K562 (cell line): ENCODE results near the gene GPSM3. TPM values are rescaled to one million over a fixed set of nuclear protein-coding genes. Genes with fewer than 3 reads are reported as not detected.

ENCODE experiments used
- BCOR ChIP-seq: fragments of 450-650 bp; IDR thresholded peaks from 2 replicates; pipeline ENCODE4 v1.6.1; 2016
- C11orf30 ChIP-seq: fragments of 450-650 bp; IDR thresholded peaks from 2 replicates; pipeline ENCODE4 v1.6.1; 2016; ENCODE audit warnings: low read depth, mild to moderate bottlenecking
- MED1 ChIP-seq: sonication (generic); formaldehyde crosslinking; IDR thresholded peaks from 2 replicates; pipeline ENCODE4 v1.8.1; 2023; ENCODE audit warnings: missing genetic modification reagents, borderline replicate concordance
- NONO ChIP-seq, 2 experiments: fragments of 200-400 bp in 1 of 2; fragments of 450-650 bp in 1 of 2; formaldehyde crosslinking in 1 of 2; IDR thresholded peaks; 2 replicates each; pipeline ENCODE4 v1.6.1; 2017; ENCODE audit warnings: low read depth in 2 of 2, mild to moderate bottlenecking in 2 of 2, moderate library complexity in 2 of 2, low read length in 1 of 2
- NR2C1 ChIP-seq, 2 experiments: fragments of 450-650 bp; IDR thresholded peaks; 2 replicates each; pipeline ENCODE4 v1.6.1; 2017; ENCODE audit warnings: mild to moderate bottlenecking in 2 of 2, antibody characterized with exemption in 1 of 2, inconsistent platforms in 1 of 2, missing compliant biosample characterization in 1 of 2, missing genetic modification characterization in 1 of 2
- OTX1 ChIP-seq: fragments of 450-650 bp; formaldehyde crosslinking; IDR thresholded peaks from 2 replicates; pipeline ENCODE4 v1.4.0; 2022; ENCODE audit warnings: mild to moderate bottlenecking
- POLR3A ChIP-seq: IDR thresholded peaks from 2 replicates; pipeline ENCODE4 v1.6.1; 2011; ENCODE audit warnings: borderline replicate concordance, mild to moderate bottlenecking, moderate library complexity; ENCODE audit not compliant: insufficient read length, insufficient read depth; ENCODE audit errors: extremely low read depth
- PURB ChIP-seq: sonication (generic); formaldehyde crosslinking; IDR thresholded peaks from 2 replicates; pipeline ENCODE4 v1.9.0; 2021; ENCODE audit warnings: low read depth, mild to moderate bottlenecking, missing genetic modification reagents
- RHOXF2B ChIP-seq: fragments of 250-450 bp; sonication (Bioruptor Pico); conservative IDR thresholded peaks from 2 replicates; pipeline ENCODE4 v1.5.1; 2021
- SIX5 ChIP-seq, 2 experiments: IDR thresholded peaks; 2 replicates each; pipeline ENCODE4 v1.6.1; 2011; ENCODE audit warnings: low read length in 2 of 2, borderline replicate concordance in 1 of 2, low read depth in 1 of 2, mild to moderate bottlenecking in 1 of 2, moderate library complexity in 1 of 2; ENCODE audit not compliant: insufficient read depth in 1 of 2
- SMARCE1 ChIP-seq: fragments of 450-650 bp; IDR thresholded peaks from 2 replicates; pipeline ENCODE4 v1.7.1; 2016; ENCODE audit warnings: mild to moderate bottlenecking
- SRSF7 ChIP-seq: fragments of 200-400 bp; formaldehyde crosslinking; optimal IDR thresholded peaks from 2 replicates; pipeline ENCODE3; 2017; ENCODE audit warnings: mild to moderate bottlenecking, low read depth, low read length
- ZNF143 ChIP-seq: sonication (generic); formaldehyde crosslinking; IDR thresholded peaks from 2 replicates; pipeline ENCODE4 v1.9.0; 2022; ENCODE audit warnings: mild to moderate bottlenecking, missing genetic modification reagents
- ZNF263 ChIP-seq: sonication (generic); formaldehyde crosslinking; IDR thresholded peaks from 2 replicates; pipeline ENCODE4 v1.8.0; 2022; ENCODE audit warnings: mild to moderate bottlenecking, missing genetic modification reagents, borderline replicate concordance
- ZNF316 ChIP-seq: fragments of 450-650 bp; IDR thresholded peaks from 2 replicates; pipeline ENCODE4 v1.6.1; 2016
- polyA plus RNA-seq, 8 experiments: library from polyadenylated mRNA; depleted of rRNA in 4 of 8; stranded (reverse) in 5 of 8; unstranded in 3 of 8; fragments of >200 nt; fragmentation: Nextera tagmentation in 2 of 8; fragmentation: Illumina TruSeq in 1 of 8; extraction: Ambion mirVana in 2 of 8; extraction: Trizol in 1 of 8; gene quantifications; 2 replicates each; pipeline versions ENCODE4 v1.2.1 to v1.2.3, GENCODE V29; 2011 to 2014; ENCODE audit warnings: inconsistent platforms in 1 of 8, missing spikeins in 1 of 8
- total RNA-seq, 7 experiments: library from RNA; depleted of rRNA in 6 of 7; stranded (reverse); fragments of >200 nt in 6 of 7; fragmentation: Illumina TruSeq in 2 of 7; extraction: Trizol in 2 of 7; gene quantifications; 2 replicates each; pipeline versions ENCODE4 v1.2.1 to v1.2.3, GENCODE V29; 2011 to 2021; ENCODE audit warnings: low replicate concordance in 1 of 7
- TF ChIP-seq, protein P1 (sequence below), 3 experiments: fragments of 200-800 bp in 1 of 3; fragments of 250-450 bp in 1 of 3; fragments of 450-650 bp in 1 of 3; sonication (Bioruptor Pico) in 1 of 3; sonication (Bioruptor generic) in 1 of 3; formaldehyde crosslinking in 1 of 3; IDR thresholded peaks; 2 replicates each; pipeline versions ENCODE4 v1.6.1 to v1.8.0; 2016 to 2022; ENCODE audit warnings: mild to moderate bottlenecking in 2 of 3, missing genetic modification characterization in 2 of 3, missing compliant biosample characterization in 1 of 3, moderate library complexity in 1 of 3
- TF ChIP-seq, protein P2 (sequence below): fragments of 250-450 bp; sonication (Bioruptor Pico); IDR thresholded peaks from 2 replicates; pipeline ENCODE4 v1.4.0; 2020

The GPSM3 gene
- total and polyA plus RNA-seq, 9 of the 15 experiments (the other 6 are each of a cell fraction or from before 2014, with no cell fraction given) = 5.3 to 42.6 (median 24.4) TPM

DNA sequence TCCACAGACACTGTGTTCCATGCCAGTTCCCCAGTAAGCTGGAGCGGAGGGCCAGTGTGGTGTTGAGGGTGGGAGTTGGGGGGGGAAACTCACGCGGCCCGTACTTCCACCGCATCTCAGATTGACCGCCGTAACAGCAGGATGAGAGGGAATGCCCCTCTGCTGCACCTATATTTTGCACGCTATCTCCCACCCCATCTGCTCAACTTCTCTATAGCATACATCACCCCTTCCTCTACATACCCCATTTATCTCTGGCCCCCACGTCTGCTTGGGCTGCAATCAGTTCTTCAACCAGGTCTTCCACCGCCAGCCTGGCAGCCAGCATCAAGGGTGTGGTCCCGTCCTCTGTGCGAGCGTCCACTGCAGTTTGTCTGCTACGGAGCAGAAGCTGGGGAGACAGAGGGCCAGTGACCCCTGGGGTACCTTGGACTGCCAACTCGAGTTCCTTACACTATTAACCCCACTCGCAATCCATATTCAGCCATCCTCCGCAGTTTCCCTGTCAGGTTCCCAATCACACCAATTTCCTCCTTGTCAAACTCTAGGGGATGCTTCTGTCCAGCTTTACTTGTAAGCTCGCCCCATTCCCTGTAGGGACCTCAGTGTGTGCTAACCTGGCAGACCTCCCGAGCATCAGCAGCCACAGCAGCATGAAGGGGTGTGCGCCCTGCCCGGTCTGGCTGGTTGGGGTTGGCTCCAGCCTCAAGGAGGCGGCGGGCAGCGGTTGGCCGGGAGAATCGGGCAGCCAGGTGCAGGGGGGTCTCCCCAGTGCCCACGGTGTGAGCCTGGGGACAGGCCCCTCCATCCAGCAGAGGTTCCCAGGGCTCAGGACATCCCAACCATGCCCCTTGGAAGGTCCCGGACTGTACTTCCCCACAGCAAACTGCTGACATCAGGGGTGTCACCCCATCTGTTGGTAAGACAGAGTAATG is 4.5 kb upstream of the GPSM3 start (continued):
- TF ChIP-seq, protein P1, sequence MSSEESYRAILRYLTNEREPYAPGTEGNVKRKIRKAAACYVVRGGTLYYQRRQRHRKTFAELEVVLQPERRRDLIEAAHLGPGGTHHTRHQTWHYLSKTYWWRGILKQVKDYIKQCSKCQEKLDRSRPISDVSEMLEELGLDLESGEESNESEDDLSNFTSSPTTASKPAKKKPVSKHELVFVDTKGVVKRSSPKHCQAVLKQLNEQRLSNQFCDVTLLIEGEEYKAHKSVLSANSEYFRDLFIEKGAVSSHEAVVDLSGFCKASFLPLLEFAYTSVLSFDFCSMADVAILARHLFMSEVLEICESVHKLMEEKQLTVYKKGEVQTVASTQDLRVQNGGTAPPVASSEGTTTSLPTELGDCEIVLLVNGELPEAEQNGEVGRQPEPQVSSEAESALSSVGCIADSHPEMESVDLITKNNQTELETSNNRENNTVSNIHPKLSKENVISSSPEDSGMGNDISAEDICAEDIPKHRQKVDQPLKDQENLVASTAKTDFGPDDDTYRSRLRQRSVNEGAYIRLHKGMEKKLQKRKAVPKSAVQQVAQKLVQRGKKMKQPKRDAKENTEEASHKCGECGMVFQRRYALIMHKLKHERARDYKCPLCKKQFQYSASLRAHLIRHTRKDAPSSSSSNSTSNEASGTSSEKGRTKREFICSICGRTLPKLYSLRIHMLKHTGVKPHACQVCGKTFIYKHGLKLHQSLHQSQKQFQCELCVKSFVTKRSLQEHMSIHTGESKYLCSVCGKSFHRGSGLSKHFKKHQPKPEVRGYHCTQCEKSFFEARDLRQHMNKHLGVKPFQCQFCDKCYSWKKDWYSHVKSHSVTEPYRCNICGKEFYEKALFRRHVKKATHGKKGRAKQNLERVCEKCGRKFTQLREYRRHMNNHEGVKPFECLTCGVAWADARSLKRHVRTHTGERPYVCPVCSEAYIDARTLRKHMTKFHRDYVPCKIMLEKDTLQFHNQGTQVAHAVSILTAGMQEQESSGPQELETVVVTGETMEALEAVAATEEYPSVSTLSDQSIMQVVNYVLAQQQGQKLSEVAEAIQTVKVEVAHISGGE (CRISPR knock-in tag; IDR thresholded peaks at IDR 0.05) = no peak
- TF ChIP-seq BCOR = peak; percentile 7; the same call in 1 of the 2 replicates
- TF ChIP-seq SMARCE1 = no peak; the same call in 1 of the 2 replicates
- TF ChIP-seq RHOXF2B (CRISPR knock-in tag) = no peak
- no peak for TF ChIP-seq NONO (IDR thresholded peaks at IDR 0.05; ENCODE audit: low read depth in 2 of 2, low read length in 1 of 2)
- TF ChIP-seq ZNF263 = no peak
- peak; percentile 18; the same call in 1 of the 2 replicates for TF ChIP-seq C11orf30
- peak; percentile 45; the same call in 1 of the 2 replicates for TF ChIP-seq ZNF143
- no peak for TF ChIP-seq NR2C1 (IDR thresholded peaks at IDR 0.05)
- no peak for TF ChIP-seq NR2C1 (tag; IDR thresholded peaks at IDR 0.05)
- 0 out of 2 replicates have a peak, but pooled peaks have one; percentile 61 for TF ChIP-seq PURB (CRISPR knock-in tag)
- TF ChIP-seq OTX1 (CRISPR knock-in tag) = no peak
- TF ChIP-seq ZNF316 = peak; percentile 46; the same call in 1 of the 2 replicates
- TF ChIP-seq POLR3A = no peak
- no peak for TF ChIP-seq SIX5 (IDR thresholded peaks at IDR 0.05; ENCODE audit: borderline replicate concordance in 1 of 2, insufficient read depth in 1 of 2, low read depth in 1 of 2, low read length in 2 of 2)
- no peak for TF ChIP-seq SRSF7
- TF ChIP-seq MED1 = no peak
- TF ChIP-seq, protein P2, sequence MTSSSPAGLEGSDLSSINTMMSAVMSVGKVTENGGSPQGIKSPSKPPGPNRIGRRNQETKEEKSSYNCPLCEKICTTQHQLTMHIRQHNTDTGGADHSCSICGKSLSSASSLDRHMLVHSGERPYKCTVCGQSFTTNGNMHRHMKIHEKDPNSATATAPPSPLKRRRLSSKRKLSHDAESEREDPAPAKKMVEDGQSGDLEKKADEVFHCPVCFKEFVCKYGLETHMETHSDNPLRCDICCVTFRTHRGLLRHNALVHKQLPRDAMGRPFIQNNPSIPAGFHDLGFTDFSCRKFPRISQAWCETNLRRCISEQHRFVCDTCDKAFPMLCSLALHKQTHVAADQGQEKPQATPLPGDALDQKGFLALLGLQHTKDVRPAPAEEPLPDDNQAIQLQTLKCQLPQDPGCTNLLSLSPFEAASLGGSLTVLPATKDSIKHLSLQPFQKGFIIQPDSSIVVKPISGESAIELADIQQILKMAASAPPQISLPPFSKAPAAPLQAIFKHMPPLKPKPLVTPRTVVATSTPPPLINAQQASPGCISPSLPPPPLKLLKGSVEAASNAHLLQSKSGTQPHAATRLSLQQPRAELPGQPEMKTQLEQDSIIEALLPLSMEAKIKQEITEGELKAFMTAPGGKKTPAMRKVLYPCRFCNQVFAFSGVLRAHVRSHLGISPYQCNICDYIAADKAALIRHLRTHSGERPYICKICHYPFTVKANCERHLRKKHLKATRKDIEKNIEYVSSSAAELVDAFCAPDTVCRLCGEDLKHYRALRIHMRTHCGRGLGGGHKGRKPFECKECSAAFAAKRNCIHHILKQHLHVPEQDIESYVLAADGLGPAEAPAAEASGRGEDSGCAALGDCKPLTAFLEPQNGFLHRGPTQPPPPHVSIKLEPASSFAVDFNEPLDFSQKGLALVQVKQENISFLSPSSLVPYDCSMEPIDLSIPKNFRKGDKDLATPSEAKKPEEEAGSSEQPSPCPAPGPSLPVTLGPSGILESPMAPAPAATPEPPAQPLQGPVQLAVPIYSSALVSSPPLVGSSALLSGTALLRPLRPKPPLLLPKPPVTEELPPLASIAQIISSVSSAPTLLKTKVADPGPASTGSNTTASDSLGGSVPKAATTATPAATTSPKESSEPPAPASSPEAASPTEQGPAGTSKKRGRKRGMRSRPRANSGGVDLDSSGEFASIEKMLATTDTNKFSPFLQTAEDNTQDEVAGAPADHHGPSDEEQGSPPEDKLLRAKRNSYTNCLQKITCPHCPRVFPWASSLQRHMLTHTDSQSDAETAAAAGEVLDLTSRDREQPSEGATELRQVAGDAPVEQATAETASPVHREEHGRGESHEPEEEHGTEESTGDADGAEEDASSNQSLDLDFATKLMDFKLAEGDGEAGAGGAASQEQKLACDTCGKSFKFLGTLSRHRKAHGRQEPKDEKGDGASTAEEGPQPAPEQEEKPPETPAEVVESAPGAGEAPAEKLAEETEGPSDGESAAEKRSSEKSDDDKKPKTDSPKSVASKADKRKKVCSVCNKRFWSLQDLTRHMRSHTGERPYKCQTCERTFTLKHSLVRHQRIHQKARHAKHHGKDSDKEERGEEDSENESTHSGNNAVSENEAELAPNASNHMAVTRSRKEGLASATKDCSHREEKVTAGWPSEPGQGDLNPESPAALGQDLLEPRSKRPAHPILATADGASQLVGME = no peak
